Jurkat, Clone E6-1 (cell line): ENCODE measurements around the gene PDCD6IP.
A peak's percentile ranks its signal among the peaks of the same experiment; 100 is the strongest.

Experiments
- DNase-seq: peaks from one replicate; pipeline ENCODE4 v3.0.0-alpha.2; 2011; ENCODE audit warnings: low read depth, low spot score
- H3K4me3 ChIP-seq: 2 replicates; pipeline ENCODE4 v1.5.1; 2011; ENCODE audit warnings: mild to moderate bottlenecking, low read length, control low read depth, moderate library complexity

PDCD6IP gene

DNA sequence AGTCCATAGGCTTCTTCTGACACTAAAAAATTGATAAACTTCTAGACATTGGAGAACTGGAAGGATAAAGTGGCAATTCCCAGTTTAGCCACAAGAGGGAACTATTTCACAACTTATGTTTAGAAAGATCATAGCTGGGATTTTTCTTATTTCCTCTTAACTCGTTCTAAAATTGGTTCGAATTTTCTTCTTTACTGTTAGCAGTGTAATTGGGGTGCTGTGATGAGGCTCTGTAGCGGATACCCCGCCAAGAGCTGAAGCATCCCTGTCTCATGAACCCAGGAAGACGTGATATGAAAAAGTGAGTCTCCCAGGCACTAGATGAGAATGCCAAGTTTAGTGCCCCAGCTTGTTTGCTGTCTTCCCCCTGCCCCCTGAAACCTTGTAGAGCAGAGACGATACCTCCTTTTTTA is 85.1 kb downstream of the PDCD6IP start:
- no peak overlapping the region for H3K4me3 ChIP-seq
- peak; percentile 53 for DNase-seq

DNA sequence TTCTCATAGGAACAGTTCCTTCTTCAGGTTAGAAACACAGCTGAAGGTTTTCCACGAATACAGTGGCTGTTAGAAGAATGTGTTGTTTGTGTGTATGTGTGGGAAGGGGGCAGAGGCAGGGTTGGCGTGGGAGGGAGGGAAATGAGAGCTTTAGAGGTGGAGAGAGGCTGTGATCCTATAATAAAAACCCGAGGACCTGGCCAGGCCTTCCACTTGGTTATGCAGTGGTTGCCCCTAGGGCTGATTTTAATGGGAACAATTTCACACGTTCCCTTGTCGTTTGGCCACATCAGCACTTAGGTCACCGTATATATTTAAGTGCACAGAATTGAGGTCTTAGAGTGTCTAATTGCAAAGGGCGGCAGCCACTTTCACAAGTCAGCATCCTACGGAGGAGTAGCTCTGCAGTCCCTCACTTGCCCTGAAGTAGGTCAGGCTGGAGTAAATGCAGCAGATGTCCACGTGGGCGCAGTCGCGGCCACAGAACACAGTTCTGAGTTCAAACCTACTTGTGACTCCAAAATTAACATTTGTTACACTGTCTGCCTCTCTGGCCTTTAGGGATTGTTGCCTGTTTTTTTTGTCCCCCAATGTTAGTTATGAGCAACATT is 85.6 kb downstream of the PDCD6IP start:
- no peak for DNase-seq
- H3K4me3 ChIP-seq = no peak overlapping the region

DNA sequence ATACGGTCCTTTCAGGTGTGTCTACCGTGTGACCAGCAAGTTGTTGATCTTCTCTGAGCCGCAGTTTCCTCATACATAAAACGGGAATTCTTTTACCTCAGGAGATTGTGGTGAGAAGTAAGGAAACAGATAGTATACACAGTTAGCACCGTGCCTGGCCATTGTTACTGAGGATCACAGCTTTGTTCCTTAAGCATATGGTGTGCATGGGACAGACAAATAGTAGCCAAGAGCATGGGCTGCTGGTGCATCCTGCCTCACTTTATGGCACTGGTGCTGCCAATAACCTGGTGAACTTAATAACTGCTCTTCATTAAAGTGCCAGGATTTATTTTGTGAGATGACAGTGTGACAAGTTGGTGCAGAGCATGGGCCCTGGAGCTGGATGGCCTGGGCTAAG is 86.3 kb downstream of the PDCD6IP start:
- H3K4me3 ChIP-seq = no peak overlapping the region
- DNase-seq = no peak

DNA sequence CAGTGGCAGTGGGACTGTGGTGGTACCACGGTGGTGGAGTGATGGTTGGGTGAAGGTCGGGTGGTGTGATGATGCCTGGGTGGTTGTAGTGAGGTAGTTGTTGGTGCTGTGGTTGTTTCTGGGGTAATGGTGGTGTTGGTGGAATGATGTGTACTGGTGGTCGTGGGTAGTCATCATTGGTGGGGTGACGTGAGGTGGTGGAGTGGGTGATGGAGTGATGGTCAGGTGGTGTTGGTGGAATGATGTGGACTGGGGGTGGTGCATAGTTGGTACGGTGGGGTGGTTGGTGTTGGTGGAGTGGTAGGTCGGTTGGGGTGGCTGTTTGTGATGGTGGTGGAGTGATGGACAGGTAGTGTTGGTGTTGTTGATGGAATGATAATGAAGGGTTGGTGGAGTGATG is 87.1 kb downstream of the PDCD6IP start:
- DNase-seq = no peak
- no peak overlapping the region for H3K4me3 ChIP-seq

DNA sequence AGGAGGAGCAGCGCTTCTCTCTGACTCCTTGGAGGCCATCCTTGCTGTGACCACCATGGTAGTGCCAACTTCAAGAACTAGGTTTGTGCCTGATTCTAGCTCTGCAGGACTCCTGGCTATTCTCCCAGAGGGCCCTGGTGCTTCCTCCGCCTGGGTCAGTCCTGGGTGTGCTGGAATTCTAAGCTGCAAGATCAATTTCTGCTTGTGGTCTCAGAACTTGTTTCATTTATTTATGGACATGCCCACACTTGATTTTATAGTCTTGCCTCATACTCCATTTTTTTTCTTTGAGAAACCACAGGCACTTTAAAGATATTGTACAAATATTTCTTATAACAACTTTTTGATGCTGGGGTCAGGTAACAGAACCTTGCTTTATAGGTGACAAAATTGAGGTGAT is 87.6 kb downstream of the PDCD6IP start:
- H3K4me3 ChIP-seq = no peak overlapping the region
- no peak for DNase-seq

DNA sequence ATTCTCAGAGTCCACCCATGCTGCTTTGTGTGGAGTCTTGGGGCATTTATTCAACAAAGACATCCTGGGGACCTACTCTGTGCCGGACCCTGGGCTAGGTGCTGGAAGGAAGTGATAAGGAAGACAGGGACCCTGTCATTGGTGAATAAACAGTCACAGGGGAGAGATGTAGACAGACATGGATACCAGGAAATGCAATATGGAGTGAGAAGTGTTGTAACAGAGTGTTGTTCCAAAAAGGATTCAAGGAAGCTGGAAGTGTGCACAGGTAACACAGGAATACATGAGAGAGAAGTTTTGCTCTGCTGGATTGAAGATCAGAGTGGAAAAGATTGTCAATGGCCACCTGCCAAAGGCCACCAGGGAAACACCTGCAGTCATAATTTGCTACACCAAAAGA is 89.0 kb downstream of the PDCD6IP start:
- DNase-seq = no peak
- no peak overlapping the region for H3K4me3 ChIP-seq

DNA sequence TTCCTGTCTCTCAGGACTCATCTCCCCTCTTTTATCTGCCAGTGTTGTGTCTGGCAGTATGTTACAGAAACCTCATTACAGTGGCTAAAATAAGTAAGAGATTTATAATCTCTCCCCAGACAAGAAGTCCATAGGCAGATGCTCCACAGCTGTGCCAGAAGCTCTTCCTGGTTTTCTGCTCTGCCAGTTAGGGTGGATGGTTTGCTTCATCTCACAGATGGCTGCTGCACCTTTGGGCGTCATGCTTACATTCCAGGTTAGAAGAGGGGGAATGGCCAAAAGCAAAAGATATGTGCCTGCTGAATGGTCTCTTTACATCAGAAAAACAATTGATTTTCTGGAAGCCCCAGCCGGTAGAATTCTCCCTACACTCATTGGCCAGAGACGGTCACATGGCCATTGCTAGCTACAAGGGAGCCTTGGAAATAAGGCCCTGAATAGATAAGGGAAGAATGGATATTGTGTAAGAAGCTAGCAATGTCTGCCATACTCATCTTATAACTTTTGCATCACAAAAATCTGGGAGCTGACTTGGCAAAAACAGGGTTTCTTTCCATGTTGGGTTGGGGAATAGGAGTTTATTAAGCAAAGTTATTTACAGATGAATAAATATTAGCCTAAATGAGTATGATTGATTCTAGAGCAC is 91.1 kb downstream of the PDCD6IP start:
- no peak overlapping the region for H3K4me3 ChIP-seq
- no peak for DNase-seq

DNA sequence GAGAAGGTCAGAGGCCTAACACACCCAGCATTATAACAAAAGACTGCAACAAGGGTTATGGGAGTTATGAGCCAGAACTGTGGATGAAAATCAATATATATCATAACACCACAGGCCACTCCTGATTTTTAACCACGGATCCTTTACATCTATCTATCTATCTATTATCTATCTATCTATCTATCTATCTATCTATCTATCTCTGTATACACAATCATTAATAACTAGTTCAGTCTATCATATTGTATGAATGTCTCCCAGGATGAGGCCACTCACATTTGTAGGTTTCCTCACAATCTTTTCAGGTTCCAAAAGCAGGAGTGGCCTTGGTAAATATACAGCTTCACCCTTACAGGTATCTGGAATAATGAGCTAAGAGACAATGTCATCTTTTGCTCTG is 94.2 kb downstream of the PDCD6IP start:
- no peak for DNase-seq
- no peak overlapping the region for H3K4me3 ChIP-seq

DNA sequence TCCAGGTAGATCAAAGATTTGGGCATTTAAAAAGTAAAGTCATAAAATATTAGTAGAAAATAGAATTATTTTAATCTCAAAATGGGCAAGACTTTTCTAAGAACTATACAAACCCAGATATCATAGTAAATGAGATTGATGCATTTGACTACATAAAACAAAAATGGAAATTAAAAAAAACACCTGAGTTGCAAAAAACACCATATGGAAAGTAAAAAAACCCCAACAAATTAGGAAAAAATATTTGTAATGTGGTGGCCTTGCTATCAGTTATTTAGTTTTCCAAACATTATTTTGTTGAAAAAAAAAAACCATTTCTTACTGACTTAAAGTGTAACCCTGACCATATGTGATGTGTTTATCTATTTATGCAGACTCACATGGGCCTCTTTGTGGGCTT is 97.2 kb downstream of the PDCD6IP start:
- no peak overlapping the region for H3K4me3 ChIP-seq
- no peak for DNase-seq

DNA sequence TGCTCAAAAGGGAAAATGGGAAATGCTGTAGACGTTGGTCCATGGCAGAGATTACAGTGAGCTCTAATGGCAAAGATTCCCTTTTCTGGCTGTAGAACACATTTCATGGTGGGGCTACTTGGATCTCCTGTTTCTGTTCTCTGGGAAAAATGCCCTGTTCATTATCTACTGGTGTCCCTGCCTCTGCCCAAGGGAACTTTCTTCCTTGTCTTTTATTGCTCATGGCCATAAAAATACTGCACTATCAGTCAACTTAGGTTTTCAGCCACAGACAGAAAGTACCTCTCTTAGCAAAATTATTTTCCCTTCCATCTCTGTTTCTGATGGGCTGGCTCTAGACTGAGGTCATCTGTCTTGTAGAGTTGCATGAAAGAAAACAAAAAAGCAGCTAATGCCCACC is 98.9 kb downstream of the PDCD6IP start:
- no peak overlapping the region for H3K4me3 ChIP-seq
- DNase-seq = no peak

DNA sequence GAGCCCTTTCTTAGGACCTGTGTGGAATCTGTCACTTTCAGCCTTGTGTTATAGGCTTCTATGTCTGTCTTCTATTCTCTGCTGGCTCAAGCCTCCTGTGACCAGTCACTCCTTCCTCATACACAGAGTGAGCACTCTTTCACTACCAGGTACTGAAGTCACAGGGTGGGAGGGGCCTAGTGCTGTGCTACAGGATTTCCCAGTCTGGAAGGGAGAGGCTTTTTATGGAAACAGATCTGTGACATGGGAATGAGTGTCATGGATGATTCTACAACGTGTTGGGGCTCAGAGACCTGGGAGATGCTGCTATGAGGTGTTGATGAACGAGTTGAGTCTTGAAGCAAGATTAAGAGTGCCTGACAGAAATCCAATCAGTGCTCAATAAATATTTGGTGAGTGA is 100.5 kb downstream of the PDCD6IP start:
- no peak overlapping the region for H3K4me3 ChIP-seq
- DNase-seq = no peak

DNA sequence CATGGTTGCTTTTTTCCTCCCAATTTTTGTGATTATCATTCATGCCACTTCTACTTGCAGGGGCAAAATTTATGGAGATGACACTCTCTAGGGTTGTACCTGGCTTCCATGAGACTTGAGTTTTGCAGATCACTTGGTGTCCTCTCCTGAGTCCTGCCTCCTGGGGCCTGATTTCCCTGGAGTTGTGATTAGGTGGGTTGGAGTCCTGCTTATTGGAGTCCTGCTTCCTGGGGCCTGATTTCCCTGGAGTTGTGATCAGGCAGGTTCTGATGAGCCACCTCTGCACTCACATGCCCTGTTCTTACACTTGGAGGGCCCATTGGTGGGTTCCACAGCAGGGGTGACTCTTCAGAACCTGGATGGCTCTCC is 102.0 kb downstream of the PDCD6IP start:
- no peak overlapping the region for H3K4me3 ChIP-seq
- DNase-seq = no peak

DNA sequence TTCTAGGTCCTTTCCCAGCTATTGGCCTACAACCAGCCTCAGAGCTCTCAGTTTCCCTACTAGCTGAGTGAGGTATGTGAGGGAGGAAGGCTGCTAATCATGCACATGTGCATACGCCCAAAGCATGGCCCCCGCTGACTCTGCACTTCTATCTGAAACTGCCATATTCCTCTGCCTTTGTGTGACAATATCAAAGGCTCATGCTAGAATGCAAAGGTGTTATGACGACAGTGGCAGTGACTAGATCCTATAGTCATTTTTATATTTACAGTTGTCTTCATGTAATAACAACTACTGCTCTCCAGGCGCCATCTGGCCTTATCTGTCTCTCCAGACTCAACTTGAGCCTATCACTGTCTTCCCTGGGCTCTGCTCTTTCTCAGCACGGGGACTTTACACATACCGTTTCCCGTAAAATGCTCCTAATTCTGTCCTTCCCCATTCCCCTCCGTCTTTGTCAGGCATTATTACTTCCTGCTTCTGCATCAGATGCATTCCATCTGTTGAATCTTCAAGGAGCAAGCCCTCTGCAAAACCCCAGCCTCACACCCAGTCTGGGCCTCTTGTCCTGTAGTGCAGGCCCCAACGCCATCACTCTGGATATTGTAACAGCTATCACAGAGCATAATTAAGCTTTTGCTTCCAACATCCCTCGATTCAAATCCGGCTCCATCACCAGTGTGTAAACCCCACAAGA is 102.5 kb downstream of the PDCD6IP start:
- H3K4me3 ChIP-seq = no peak overlapping the region
- DNase-seq = no peak

DNA sequence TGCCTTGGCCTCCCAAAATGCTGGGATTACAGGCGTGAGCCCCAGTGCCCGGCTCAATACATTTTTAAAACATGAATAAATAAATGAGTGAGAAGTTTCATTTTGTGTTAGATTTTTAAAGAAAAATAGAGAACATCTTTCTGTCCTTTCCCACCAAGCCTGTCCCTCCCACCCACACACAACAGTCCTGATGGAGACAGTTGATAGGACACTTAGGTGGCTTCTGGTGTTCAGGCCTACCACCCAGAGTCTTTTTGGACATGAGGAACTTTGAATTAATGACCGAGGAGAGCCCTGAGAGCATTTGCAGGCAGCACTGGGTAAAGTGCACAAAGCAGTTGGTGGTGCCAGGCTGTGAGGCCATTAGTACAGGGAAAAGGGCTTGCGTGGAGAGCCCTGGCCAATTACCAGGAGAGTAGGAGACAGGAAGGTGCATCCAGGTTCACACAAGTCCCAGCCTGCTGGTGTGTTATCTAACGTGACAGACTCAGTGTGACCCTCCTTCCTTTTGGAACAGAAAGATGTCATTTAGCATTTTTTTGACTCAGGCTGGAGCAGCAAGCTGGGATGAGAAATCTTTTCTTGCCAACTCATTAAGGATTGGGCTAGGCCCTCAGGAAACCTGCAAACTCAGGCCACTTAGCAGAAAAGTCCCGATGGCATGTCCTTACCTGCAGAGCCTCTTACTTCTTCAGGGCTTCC is 103.6 kb downstream of the PDCD6IP start:
- no peak overlapping the region for H3K4me3 ChIP-seq
- DNase-seq = no peak

DNA sequence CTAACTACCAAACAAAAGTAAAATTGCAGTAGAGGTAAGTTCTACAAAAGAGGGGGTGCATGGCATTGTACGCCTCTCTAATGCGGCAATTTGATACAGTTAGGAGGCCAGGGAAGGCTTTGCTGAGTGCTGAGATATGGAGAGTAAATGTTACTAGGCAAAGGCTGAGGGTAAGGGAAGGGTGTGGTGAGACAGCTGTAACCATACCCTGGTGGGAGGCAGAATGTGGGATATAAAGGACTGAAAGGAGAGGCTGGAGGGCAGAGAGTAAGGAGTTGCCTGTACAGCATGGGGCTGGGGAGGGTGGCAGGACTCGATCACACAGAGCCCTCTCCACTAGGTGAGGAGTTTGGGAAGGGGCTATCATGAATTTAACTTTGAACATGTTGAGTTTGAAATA is 106.3 kb downstream of the PDCD6IP start:
- no peak overlapping the region for H3K4me3 ChIP-seq
- no peak for DNase-seq

DNA sequence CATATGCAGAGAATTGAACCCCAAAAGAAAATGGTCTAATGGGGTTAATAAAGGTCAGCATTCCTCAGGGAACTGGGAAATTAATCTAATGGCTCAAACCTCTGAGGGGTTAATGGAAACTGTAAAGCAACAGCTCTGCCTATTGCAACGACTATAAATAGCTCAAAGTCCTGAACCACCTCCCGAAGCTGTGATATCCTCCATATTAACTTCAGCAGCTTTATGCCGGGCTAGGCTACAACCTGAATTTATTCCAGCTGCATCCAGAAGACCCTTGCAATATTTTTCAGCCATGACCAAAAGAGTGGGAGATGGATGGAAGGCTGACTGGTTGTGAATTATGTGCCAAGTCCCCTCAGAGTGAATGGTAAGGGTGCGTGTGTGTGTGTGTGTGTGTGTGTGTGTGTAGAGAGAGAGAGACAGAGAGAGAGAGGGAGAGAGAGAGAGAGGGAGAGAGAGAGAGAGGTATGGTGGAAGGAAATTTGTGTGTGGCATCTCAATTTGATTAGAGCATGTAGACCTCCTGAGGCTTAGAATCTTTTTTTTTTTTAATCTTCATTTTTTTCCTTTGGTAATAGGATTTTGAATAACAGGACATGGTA is 109.9 kb downstream of the PDCD6IP start:
- H3K4me3 ChIP-seq = no peak overlapping the region
- no peak for DNase-seq

DNA sequence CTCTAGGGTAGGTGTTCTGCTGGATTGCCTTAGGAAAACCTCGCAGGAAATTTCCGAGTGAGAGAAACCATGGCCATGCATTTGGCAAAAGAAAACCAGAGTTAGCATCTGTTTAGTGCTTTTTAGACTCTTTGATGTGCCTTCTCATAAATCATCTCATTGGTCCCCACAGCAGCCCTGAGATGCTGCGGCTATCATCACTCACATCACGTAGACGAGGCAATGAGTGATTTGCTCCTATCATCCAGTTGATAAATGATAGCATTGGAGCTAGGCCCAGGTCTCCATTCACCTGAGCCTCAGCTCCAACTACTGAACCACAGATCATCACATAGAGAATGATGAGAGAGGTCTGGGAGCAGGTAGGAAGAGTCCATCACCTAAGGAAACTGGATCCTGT is 111.1 kb downstream of the PDCD6IP start:
- H3K4me3 ChIP-seq = no peak overlapping the region
- DNase-seq = no peak

DNA sequence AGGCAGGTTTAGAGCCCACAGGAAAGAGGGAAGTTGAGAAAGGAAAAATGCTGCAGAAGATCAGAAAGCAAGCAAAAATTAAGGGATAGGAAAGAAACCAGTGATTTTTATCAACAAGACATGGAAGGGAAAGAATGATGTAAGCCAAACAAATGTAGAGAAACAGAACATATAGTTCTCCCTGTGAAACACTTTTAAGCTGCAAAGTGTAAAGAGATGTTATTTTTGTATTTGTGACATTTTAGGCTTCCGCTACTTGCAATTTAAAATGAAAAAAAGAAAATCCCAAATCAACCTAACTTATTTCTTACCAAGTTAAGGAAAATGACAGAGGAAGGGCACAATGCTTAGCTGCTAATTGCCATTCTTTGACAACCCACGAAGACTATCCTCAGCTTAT is 111.6 kb downstream of the PDCD6IP start:
- H3K4me3 ChIP-seq = no peak overlapping the region
- no peak for DNase-seq

DNA sequence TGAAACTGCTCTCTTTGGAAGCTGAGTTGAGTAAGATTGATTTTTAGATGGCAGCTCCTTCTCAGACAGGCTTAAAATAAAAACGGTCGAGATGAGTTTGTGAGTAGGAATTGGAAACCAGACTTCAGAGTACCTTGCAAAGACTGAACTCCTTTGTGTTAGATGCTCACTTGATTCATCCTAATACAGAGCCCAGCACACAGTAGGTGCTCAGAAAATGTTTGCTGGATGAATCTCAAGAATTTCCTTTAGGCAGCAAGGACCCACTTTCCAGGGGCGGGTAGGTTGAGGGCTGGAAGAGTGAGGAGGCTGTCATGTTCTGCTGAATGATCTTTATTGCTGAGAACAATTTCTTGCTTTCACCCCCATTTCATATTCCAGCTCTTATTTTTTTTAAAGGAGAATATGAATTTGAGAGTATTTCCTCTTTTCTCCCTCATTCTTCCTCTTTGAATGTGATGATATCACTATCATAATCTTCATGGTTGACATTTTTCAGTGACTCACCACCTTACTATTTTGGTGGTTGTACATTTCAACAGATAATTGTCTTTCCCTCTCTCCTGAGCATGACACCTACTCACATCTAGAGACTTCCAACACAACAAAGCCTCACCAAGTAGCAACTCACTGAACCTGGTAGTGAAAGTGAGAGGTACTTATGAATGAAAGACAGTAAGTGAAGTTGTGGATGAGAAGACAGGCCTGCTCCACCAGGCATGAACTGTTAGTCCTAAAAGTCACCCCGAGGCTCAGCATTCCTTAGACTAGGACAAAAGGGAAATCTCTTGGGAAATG is 113.3 kb downstream of the PDCD6IP start:
- no peak for DNase-seq
- H3K4me3 ChIP-seq = no peak overlapping the region
